IPS-20b (cell line): ENCODE measurements around the gene ANO3.
A peak's percentile ranks its signal among the peaks of the same experiment; 100 is the strongest.

Experiments
- H3K27ac ChIP-seq: one replicate; pipeline ENCODE4 v1.5.1; 2013; ENCODE audit warnings: low read length
- H3K27me3 ChIP-seq: 2 replicates; pipeline ENCODE4 v1.6.1; 2013; ENCODE audit warnings: mild to moderate bottlenecking, low read length, inconsistent platforms; ENCODE audit not compliant: insufficient read depth
- H3K36me3 ChIP-seq: 2 replicates; pipeline ENCODE4 v1.6.1; 2013; ENCODE audit warnings: low read depth, mild to moderate bottlenecking, inconsistent platforms, low read length, moderate library complexity; ENCODE audit not compliant: insufficient read depth
- H3K4me1 ChIP-seq: 2 replicates; pipeline ENCODE4 v1.6.1; 2013; ENCODE audit warnings: mild to moderate bottlenecking, control low read depth, inconsistent platforms, low read length, moderate library complexity; ENCODE audit not compliant: insufficient read depth
- H3K4me3 ChIP-seq: 2 replicates; pipeline ENCODE4 v1.5.1; 2013; ENCODE audit warnings: mild to moderate bottlenecking, low read length, inconsistent platforms
- H3K9ac ChIP-seq: 2 replicates; pipeline ENCODE4 v1.6.1; 2013; ENCODE audit warnings: low read depth, mild to moderate bottlenecking, inconsistent platforms, low read length, moderate library complexity
- H3K9me3 ChIP-seq: 2 replicates; pipeline ENCODE4 v1.6.1; 2013; ENCODE audit warnings: mild to moderate bottlenecking, low read depth, low read length, inconsistent platforms; ENCODE audit not compliant: insufficient read depth

ANO3 gene

DNA sequence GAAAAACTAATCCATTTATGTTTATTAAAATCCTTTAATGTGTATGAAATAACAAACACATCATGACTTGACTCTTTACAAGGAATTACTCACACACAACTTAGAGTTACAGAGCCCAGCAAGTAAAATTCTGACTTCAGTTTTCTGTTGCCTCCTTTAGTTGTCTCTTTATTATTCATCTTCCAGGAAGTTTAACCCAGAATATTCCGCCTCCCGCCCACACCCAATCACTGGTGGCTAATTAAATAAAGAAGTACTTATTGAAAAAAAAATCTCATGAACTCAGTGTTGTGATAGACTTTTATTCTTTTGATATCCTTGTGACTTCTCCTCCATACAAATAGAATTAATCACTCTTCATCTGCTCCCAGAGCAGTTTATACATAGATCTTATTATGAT is 178.2 kb downstream of the ANO3 start:
- Histone ChIP-seq H3K9me3 (no peaks in the 10 kb centered on the region), H3K9ac (no peak overlapping the region), H3K4me3 (no peak overlapping the region), H3K4me1 (no peaks in the 10 kb centered on the region), H3K27ac (no peak overlapping the region), H3K36me3 (no peaks in the 10 kb centered on the region), H3K27me3 (no peaks in the 10 kb centered on the region)

DNA sequence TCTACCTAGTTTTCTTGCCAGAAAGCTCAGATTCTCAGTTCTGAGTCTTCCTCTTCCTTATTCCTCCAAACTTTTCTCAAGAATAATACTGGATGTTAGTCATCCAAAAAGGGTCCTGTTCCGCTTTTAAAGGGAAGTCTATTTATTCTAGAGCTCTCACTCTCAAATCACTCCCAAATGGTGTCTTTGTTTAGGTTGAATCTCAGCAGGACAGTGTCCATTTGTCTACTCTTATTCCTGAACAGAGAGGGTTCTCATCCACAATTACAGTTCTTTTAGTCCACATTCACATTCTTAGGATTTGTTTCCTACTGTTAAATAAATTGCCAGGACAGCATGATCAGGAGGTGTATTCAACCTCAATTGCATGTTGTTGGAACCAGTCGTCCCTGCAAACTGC is 178.8 kb downstream of the ANO3 start:
- no peaks in the 10 kb centered on the region for H3K27me3 ChIP-seq
- no peak overlapping the region for H3K4me3 ChIP-seq
- no peaks in the 10 kb centered on the region for H3K4me1 ChIP-seq
- no peaks in the 10 kb centered on the region for H3K36me3 ChIP-seq
- H3K9me3 ChIP-seq, result no peaks in the 10 kb centered on the region
- H3K9ac ChIP-seq, result no peak overlapping the region
- no peak overlapping the region for H3K27ac ChIP-seq

GRCh38 chr11:26512196-26512595 is 180.3 kb downstream of the ANO3 start:
- Histone ChIP-seq H3K4me3 (no peak overlapping the region), H3K9me3 (no peaks in the 10 kb centered on the region), H3K36me3 (no peaks in the 10 kb centered on the region), H3K4me1 (no peaks in the 10 kb centered on the region), H3K9ac (no peak overlapping the region), H3K27ac (no peak overlapping the region), H3K27me3 (no peaks in the 10 kb centered on the region)

GRCh38 chr11:26519469-26519868 is 187.5 kb downstream of the ANO3 start:
- H3K27ac ChIP-seq, result no peak overlapping the region
- H3K4me1 ChIP-seq, result peaks cover 5% of the 10 kb centered on the region; the same call in 1 of the 2 replicates
- no peak overlapping the region for H3K9ac ChIP-seq
- H3K27me3 ChIP-seq, result peaks cover 8% of the 10 kb centered on the region; the same call in 1 of the 2 replicates
- H3K9me3 ChIP-seq, result no peaks in the 10 kb centered on the region
- H3K36me3 ChIP-seq, result no peaks in the 10 kb centered on the region
- no peak overlapping the region for H3K4me3 ChIP-seq

GRCh38 chr11:26522912-26523610 is 191.1 kb downstream of the ANO3 start:
- Histone ChIP-seq H3K27ac (no peak overlapping the region), H3K9ac (peak overlapping the region; percentile 38; the same call in 1 of the 2 replicates), H3K36me3 (no peaks in the 10 kb centered on the region)

GRCh38 chr11:26527685-26528084 is 195.8 kb downstream of the ANO3 start:
- Histone ChIP-seq H3K27ac (no peak overlapping the region), H3K4me3 (no peak overlapping the region), H3K36me3 (no peaks in the 10 kb centered on the region), H3K27me3 (peaks cover 15% of the 10 kb centered on the region), H3K9ac (no peak overlapping the region), H3K9me3 (no peaks in the 10 kb centered on the region), H3K4me1 (peaks cover 5% of the 10 kb centered on the region; the same call in 1 of the 2 replicates)

More at GRCh38 chr11:26522912-26523610, 191.1 kb downstream of the ANO3 start:
- peaks cover 15% of the 10 kb centered on the region for H3K27me3 ChIP-seq
- peaks cover 5% of the 10 kb centered on the region; the same call in 1 of the 2 replicates for H3K4me1 ChIP-seq
- H3K9me3 ChIP-seq, result no peaks in the 10 kb centered on the region
- H3K4me3 ChIP-seq, result peak overlapping the region; percentile 67

DNA sequence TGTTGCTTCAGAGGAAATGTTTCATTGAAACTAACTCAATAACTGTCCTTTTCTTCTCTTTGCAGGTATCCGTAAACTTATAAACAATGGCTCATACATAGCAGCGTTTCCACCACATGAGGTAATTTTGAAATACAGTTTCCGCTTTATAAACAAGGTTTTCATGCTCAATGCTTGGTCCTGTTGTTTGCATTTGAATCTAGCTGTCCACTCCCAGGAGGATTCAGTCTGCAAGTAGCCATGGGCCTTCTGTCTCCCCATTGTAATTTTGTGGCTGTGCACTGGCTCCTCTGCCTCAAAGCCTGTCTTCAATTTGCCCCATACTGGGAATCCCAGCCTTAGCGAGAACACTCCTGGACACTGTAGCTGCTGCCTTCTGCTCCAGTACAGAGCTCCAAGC is 205.4 kb downstream of the ANO3 start:
- Histone ChIP-seq H3K36me3 (no peaks in the 10 kb centered on the region), H3K4me1 (no peaks in the 10 kb centered on the region), H3K27ac (no peak overlapping the region), H3K9me3 (no peaks in the 10 kb centered on the region), H3K4me3 (no peak overlapping the region), H3K27me3 (no peaks in the 10 kb centered on the region), H3K9ac (no peak overlapping the region)

- Histone ChIP-seq H3K36me3 (no peaks in the 10 kb centered on the region), H3K9ac (no peak overlapping the region), H3K4me1 (no peaks in the 10 kb centered on the region), H3K9me3 (no peaks in the 10 kb centered on the region), H3K27me3 (no peaks in the 10 kb centered on the region), H3K27ac (no peak overlapping the region), H3K4me3 (no peak overlapping the region)
These were observed 207.6 kb downstream of the ANO3 start for GRCh38 chr11:26539517-26539916.

DNA sequence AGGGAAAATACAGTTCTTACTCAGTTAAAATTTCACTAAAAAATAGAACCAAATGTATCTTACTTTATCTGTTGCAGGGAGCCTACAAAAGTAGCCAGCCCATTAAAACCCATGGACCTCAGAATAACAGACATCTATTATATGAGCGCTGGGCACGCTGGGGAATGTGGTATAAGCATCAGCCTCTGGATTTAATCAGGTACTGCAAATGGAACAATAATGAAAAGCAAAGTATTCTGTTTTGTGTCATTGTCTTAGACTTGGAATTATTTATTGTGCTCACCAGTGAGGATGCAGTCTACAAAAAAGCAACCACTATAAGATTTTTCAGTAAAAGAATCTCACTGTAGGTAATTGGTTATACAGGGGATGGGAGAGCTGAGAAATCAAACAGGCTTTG is 209.9 kb downstream of the ANO3 start:
- Histone ChIP-seq H3K36me3 (no peaks in the 10 kb centered on the region), H3K9me3 (no peaks in the 10 kb centered on the region), H3K4me3 (no peak overlapping the region), H3K9ac (no peak overlapping the region), H3K27me3 (no peaks in the 10 kb centered on the region), H3K27ac (no peak overlapping the region), H3K4me1 (no peaks in the 10 kb centered on the region)

DNA sequence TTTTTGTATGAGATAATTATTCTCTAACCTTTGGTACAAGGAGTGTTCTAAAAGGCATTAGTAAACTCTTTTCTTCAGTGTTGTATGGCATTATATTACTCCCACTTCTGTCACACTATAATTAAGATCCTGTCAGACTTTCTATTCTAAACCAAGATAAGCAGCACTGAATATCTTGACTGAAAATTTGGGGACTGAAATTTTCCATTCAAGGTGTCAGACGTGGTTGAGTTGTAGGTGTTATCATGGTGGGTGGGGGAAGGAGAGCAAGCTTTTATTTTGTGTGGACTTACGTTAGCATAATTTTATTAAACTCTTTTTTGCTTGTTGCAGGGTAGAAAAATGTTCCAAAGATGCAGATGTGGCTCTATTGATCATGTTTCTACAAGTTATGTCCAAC is 217.2 kb downstream of the ANO3 start:
- H3K27me3 ChIP-seq, result no peaks in the 10 kb centered on the region
- H3K9me3 ChIP-seq, result no peaks in the 10 kb centered on the region

GRCh38 chr11:26550022-26550421 is 218.1 kb downstream of the ANO3 start:
- Histone ChIP-seq H3K9me3 (no peaks in the 10 kb centered on the region), H3K4me1 (no peaks in the 10 kb centered on the region), H3K27ac (no peak overlapping the region), H3K9ac (no peak overlapping the region), H3K36me3 (no peaks in the 10 kb centered on the region), H3K27me3 (no peaks in the 10 kb centered on the region), H3K4me3 (no peak overlapping the region)

More for the DNA sequence above, 217.2 kb downstream of the ANO3 start:
- H3K36me3 ChIP-seq, result no peaks in the 10 kb centered on the region
- no peaks in the 10 kb centered on the region for H3K4me1 ChIP-seq
- no peak overlapping the region for H3K27ac ChIP-seq
- no peak overlapping the region for H3K9ac ChIP-seq
- no peak overlapping the region for H3K4me3 ChIP-seq

DNA sequence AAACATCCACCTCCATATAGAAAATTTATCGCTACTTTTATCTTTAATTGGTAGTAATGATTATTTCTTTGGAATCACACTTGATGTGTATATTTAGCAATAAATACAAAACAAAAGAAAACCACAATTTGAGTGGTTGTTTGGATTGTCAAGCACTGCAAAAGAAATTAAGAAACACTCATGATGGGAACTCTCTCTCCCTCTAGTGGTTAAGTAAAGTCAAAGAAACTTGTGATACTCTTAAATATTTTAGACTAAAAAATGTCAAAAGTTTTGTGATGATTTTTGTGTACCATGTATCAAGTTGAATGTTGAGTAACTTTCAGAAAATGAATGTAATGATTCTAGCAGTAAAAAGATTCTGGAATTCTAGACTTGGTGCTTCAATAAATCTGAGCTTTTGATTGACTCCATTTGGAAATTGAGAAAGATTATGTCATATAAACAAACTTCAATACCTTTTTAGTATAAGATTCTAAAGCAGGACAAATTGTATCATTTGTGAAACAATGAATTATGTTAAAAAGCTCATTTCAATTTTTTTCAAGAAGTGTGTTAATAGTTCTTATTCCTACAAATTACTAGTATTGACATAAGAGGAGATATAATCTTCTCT is 219.4 kb downstream of the ANO3 start:
- no peak overlapping the region for H3K27ac ChIP-seq
- no peak overlapping the region for H3K9ac ChIP-seq
- H3K4me3 ChIP-seq, result no peak overlapping the region
- H3K36me3 ChIP-seq, result no peaks in the 10 kb centered on the region
- no peaks in the 10 kb centered on the region for H3K4me1 ChIP-seq
- H3K9me3 ChIP-seq, result no peaks in the 10 kb centered on the region
- H3K27me3 ChIP-seq, result no peaks in the 10 kb centered on the region
